HG02759 (cell line): ENCODE measurements around the gene TMEM266.

ENCODE experiments used
- ATAC-seq: cut with Tn5 transposase; IDR thresholded peaks from one replicate; pipeline ENCODE4 v1.9.1; 2021; ENCODE audit warnings: mild to moderate bottlenecking, moderate library complexity; ENCODE audit not compliant: unreplicated experiment

Gene TMEM266

DNA sequence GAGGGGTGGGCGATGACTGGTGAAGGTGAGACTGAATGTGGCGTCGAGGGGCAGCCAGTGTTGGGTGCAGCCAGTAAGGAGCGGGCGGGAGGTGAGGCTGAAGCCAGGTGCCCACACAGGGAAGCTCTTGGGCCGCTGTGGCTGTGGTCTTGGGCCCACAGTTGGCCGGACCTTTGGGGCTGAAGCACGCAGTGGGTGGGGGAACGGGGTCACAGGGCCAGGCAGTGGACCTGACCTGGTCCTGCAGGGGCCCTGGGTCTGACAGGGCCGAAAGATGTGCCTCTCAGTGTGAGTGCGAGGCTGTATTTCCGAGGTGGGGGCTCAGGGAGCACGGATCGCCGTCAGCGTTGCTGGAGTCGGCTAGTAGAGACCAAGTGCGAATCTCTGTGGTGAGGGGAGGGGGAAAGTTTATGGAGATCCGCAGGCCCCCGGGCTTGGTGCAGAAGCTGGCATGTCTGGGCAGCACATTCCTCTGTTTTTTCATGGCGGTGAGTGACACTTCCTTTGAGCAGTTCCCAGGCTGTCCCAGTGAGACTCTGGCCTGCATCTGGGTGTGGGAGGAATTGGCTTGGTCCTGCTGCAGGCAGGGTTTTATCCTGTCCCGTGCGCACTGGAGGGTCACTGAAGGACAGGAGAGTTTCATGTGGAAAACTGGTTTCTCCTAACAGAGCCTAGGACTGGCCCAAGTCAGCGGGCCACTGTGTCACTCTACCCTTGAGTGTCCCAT is 100.8 kb downstream of the TMEM266 start:
- ATAC-seq: no peak

DNA sequence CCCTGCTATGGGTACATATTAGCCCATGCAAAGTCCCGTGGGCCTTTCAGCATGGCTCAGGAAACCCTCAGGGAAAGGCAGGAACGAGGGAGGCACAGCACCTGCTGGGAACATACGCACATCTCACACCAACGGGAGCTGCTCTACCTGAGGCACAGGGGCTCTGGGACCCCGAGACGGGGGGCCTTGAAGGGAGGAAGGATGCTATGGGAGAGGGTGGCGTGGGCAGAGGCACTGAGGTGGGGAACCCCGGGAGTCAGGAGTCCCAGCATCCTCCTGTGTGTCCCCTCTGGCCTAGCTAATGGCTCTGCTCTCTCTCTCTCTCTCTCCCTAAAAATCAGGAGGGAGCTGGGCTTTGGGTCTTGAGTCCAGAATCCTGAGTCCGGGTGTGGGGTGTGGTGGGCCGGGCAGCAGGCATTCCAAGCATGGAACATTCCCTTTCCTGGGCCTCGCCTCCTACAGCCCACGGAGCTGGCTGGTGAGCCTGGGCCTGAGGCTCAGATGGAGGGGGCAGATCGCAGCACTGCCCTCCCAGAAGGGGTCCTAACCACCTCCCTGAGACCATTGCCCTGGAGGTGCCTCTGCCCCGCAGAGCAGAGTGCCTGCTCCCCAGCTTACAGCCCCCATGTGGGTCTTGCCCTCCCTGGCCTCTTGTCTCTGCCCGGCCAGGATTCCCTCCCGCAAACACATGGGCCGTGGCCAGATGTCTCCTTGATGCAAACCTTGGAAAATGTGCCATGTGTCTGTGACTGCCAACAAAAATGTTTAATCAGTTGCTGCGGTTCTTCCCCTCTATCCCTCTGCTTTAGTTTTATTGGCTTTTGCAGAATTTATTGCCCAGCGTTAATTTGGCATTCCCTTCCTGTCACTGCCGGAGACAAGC is 101.6 kb downstream of the TMEM266 start:
- ATAC-seq: no peak

DNA sequence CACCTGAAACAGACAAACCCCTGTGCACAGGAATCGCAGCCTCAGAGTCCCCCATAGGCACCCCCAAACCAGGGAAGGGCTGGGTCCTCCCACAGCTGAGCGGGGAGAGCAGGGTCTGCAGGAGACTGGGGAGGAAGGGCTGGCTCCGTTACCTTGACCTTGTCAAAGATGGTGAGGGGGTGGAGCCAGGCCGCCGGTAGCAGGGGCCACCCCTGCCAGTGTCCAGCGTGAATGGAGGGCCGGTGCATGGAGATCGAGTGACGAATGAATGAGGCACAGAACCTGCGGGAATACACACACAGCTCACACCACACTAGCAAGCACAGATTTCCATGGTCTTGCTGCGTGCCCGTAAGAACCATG is 102.2 kb downstream of the TMEM266 start:
- ATAC-seq: no peak

DNA sequence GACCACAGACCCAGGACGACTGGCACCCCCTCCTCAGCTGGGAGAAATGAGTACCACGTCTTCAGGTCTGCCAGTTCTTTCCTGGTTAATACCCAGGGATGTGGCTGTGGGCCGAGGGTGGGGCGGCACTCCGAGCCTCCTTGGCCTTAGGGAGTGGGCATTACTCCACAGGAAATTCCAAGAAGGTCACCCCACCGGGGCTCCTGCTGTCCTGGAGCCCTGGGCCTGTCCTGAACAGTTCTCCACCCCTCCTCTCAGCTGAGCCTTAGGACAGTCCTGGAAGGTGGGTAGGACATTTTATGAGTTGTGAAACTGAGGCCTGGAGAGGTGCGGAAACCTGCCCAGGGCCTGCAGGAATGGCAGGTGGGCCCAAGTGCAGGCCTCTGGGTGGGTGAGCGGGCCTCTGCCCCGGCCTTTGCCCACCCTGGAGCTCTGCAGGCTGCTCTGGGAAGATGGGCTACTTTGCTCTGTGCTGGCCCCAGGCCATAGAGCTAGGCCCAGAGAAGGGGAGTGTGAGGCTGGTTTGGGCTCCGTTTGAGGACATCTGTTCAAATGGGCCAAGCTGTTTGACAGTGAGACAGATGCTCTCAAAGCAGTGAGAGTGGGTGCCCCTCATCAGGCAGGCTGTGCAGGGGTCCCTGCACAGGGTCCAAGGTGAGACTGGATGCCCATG is 103.1 kb downstream of the TMEM266 start:
- ATAC-seq: no peak

DNA sequence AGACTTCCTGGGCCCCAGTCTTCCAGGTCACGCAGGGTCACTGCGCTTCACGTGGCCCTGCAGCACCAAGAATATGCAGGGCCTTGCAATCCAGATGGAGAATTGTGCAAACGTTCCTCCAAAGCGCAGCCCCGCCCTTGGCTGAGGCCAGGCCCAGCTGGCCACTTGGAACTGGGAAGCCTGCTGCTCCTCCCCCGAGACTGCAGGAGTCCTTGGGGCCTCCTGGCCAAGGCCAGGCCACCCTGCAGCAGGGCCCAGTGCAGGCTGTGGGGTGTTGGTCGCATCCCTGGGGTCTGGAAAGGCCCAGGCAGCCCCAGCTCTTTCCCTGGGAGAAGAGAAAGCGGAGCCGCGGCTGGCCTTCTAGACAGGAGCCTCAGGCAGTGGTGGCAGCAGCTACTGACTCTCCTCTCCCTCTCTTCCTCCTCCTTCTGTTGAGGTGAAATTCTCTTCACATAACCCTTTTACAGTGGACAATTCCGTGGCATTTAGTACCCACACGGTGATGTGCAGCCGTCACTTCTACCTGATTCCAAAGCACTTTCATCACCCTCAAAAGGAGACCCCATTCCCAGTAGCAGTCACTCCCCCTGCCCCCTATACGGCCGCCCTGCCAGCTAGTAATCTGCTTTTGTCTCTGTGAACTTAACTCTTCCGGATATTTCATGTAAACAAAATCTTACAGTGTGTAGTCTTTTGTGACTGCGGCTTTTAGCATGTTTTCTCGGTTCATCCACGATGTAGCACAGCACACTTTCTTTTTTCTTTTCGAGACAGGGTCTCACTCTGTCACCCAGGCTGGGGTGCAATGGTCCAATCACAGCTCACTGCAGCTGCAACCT is 103.9 kb downstream of the TMEM266 start:
- no peak for ATAC-seq

DNA sequence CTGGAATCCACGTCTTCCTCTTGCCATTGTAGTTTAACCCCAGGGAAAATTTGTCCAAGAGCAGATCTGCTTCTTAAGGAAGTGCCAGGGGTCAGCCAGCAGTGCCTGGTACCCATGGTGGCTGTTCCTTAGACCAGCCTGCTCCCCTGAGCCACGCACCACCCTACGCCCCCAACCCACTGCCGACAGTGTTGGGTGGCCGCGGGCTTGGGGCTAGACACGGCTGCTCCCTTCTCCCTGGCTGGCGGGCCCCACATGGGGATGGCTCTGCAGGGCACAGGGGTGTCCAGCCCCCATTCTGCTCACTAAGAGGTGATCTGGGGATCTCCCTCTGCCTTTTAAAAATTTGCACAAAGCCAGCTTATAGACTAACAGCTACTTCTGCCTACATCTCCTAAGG is 104.8 kb downstream of the TMEM266 start:
- ATAC-seq: no peak

DNA sequence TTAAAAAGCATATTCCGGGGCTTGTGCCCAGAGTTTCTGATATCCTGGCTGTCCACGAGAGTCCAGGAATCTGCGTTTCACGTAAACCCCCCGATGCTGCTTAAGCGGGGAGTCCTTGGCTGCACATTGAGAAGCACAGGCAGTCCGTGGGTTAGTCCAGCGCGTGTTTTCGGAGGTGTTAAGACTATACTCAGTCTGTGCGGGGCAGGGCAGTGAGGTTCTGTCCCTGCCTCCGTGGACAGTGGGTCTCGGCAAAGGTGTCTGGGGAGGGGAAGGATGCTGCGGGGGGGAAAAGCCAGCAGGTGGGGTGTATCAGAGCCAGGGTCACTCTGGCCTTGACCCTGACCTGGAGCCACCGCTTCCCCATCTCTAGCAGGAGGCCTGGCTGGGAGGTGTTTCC is 106.2 kb downstream of the TMEM266 start:
- ATAC-seq: no peak

DNA sequence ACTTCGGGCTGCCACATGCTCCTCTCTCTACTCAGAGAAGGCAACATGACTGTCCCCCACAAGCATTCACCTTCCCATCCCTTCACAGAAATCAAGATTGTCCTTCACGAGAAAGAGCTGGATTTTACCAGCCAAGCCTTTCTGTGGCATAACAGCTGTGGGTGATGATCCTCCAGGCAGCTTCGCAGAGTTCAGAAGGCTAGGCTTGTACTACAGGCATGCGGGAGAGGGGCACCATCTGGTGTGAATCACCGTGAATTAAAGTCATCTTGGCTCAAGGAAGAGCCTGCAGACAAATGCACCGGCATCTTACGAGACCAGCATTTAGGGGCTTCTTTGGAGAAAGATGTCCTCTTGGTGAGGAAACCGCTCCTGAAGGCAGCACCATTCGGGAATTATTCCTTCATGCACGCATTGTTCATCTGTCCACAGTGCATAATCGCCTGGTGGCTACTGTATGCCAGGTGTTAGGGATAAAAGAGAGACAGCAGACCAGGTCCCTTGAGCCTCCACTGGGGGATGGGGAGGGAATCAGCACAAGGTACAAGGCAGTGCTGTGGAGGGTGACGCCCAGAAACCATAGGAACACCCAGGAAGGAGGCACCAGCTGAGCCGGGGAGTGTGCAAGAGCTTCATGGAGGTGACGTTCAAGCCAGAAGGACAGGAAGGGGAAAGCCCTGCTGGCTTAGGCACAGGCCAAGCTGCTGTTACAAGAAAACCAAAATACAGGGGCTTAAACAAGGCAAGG is 108.6 kb downstream of the TMEM266 start:
- no peak for ATAC-seq

DNA sequence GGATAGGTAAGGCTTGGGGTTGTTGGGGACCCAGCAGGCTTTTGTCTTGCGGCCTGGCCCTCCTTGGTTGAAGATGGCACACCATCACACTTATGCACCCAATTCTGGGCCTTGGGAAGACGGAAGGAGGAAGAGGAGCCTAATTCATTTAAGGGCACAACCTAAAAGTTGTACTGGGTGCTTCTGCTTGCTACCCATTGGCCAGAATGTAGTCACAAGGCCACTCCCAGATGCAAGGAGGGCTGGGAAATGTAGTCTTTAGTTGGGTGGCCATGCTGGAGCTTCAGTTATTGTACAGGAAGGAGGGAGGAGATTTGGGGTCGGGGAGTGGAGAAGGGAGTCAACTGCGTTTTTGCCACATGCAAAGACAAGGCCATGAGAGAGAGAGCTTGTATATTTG is 109.2 kb downstream of the TMEM266 start:
- ATAC-seq: no peak

DNA sequence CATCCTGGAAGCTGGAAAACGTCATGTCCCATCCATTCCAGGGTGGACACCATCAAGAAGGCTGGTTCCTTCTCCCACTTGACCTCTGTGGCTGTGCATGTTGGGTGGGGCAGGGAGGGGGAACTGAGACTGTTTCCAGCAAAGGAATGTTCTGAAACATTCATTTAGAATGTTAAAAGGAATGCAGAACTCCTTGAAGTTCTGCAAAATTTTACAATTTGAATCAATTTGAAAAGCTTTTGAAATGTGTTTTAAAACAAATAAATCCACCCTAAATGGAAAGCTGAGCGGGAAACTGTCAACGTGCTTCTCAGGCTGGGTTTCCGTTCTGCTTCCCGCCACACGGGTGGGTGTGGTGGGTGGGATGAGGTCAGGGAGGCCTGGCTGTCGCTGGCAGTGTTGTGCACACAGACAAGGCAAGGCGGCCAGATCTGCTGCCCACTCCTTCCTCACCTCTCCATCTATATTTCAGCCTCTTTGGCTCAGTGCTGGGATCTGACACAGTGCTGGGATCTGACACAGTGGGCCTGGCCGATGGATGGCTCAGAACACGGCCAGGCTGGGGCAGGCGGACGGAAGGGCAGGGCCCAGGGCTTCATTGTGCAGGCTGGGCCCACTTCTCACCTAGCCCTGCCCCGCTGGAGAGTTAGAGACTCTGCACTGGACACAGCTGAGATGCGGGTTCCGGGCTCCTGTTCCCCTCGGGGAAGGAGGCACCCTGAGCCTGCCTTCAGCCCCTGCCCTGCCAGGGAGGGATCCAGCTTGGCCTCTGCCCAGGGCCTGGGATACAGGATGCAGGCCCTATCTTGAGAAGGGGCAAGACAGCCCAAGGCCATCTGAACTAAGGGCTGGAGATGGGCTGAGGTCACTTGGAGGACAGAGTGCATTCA is 110.4 kb downstream of the TMEM266 start:
- ATAC-seq: no peak

DNA sequence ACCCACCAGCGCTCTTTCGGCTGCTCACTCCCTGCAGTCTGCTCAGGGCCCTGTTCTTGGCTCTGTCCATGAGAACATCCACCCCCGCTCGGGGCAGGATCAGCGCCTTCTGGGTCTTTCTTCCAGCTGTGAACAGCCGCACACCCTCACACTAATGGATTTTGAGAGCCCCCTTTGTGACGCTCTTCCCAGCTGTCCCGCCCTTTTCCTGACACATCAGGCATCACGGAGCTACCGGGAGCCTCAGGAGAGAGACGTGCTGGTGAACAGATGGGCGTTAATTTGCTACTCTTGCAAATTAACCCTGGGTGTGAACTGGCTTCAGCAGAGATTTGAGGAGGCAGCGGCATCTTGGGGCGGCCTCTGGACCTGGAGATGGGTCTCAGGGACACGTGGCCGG is 113.0 kb downstream of the TMEM266 start:
- ATAC-seq: no peak

DNA sequence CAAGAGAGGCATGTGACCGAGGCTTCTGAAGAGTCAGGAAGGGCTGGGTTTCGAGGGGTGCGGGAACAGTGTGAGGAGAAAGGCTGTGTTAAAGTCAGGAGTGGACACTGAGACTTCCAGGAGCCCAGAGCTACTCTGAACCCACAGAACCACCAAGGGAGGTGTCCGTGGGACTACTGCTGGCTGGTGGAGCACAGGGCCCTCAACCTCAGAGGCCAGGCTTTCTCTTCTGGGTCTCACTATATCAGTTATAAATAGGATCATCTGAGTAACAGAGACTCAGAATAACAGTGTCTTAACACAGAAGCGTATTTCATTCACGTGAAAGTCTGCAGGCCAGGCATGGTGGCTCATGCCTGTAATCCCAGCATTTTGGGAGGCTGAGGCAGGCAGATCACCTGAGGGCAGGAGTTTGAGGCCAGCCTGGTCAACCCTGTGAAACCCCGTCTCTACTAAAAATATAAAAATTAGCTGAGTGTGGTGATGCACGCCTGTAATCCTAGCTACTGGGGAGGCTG is 113.6 kb downstream of the TMEM266 start:
- ATAC-seq: no peak

DNA sequence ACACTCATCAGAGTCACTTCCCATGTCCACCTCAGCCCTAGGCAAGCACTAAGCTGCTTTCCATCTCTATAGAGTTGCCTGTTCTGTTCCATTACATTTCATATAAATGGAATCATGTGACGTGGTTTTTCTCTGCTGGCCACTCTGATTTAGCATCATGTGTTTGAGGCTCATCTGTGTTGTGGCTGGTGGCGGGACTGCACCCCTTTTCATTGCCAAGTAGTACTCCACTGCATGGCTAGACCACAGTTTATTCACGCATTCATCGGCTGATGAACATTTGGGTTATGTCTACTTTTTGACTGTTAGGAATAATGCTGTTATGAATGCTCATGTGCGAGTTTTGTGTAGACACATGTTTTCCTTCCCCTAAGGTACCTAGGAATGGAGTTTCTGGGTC is 114.9 kb downstream of the TMEM266 start:
- ATAC-seq: no peak

DNA sequence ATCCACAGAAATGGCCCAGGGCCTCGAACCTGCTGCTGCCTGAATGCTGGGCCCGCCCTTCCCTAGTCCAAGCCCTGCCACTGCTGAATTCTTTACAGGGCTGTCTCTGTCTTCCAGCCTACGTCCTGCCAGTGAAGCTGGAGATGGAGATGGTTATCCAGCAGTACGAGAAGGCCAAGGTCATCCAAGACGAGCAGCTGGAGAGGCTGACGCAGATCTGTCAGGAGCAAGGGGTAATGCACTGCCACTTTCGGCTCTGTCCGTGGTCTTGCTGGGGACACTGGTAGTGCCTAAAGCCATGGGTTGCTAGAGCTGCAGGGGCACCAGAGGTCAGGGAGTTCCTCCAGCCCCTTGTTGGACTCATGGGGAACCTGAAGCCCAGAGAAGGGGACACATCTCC is 115.7 kb downstream of the TMEM266 start:
- no peak for ATAC-seq

DNA sequence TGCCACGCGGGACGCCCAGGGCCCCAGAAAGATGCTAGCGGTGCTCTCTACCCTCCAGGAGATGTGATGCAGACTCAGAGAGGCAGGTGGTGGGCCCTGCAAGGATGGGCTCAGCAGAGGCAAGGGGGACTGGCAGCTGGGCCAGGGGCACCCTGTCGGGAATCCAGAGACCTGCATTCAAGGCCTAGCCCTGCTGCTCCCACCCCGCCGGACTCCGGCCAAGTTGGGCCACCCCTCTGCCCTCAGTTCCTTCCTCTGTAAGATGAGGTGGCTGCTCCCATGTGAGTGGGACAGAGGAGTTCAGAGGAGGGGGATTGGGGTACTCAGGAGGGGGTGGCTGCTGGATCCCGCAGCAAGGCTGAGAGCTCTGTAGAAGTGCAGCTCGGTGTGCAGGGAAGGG is 116.3 kb downstream of the TMEM266 start:
- no peak for ATAC-seq

DNA sequence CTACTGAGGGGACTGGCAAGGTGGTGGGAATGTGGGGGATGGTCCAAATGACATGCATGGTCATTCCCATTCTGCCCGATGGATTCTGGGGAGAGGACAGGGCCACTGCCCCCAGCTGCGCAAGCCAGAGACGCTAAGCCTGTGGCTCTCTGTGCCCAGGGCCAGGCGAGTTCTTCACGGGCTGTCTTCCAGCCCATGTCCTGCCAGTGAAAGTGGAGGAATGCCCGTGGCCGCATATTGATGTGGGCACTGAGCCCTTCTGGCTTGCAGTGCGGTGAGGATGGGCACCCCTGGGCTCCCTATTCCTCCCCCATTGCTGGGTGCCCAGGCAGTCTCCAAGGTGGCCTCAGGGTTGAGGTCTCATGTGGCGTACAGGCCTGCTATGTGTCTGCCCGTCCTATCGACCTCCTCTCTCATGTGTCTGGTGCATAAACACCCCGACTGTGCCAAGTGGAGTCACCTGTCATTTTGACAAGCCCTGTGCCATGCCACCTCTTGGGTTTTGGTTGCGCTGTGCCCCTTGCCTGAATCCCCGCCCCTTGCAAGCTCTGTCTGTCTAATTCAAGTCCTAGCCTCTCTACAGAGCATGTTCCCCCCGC is 116.8 kb downstream of the TMEM266 start:
- ATAC-seq: no peak

DNA sequence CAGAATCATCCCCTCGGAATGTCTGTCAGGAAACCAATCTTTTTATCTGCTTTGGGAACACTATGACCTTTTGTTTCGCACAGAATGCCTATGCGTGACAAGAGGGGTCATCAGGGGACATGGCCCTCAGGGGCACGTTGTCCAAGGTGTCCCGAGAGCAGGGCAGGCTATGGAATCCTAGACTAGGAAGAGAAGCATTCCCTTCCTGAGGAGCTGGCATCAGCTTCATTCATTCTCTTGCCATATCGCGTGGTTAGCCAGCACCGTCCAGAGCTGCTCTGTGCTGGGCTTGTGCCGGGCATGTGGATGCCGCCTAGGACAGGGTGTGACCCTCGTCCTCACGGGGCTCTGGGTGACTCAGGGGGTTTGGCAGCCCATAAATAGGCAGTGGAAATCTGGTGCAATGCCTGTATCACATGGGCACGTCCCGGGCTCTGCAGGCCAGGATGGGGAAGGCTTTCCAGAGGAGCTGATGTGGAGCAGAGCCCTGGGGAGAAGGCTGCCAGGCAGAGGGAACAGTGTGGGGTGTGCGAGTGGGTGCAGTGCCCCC is 117.8 kb downstream of the TMEM266 start:
- no peak for ATAC-seq

DNA sequence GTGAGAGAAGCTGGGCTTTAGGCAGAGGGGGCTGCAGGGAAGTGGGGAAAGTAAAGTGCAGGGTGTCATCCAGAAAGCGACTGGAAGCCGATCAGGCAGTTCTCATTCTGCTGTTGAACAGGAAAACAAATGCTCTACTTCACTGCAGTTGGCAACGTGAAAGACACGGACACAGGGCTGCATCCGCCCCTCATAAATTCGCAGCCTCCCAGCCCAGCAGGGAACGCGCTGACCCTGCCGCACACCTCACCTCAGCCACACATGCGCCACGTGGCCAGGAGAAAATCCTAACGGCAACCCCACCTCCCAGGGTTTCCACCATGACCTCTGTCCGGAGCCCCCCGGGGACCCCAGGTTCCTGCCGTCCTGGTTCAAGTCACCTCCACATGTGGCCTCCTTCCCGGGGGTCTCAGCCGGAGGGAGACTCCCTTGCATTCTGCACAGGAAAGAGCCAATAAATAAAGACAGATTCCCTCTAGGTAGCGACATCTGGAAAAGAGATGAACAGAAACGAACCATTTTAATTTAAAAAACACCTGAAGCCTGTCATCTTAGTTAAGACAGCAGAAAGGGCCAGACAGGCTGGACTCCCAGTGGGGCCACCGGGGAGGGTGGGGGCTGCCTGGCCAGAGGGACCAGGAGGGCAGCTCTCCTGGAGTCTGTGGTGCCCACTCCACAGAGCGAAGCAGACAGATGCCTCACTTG is 118.7 kb downstream of the TMEM266 start:
- ATAC-seq: no peak
